GM18519 (cell line): ENCODE measurements around the gene GLB1L.
"Not testable (repeated sequence)": the region's sequence is repeated elsewhere in the genome, so short reads cannot be mapped to it uniquely, and the experiment has no call there.

Experiments
- ATAC-seq: cut with Tn5 transposase; IDR thresholded peaks from one replicate; pipeline ENCODE4 v1.9.1; 2021; ENCODE audit warnings: mild to moderate bottlenecking, moderate library complexity; ENCODE audit not compliant: unreplicated experiment, low FRiP score

Gene GLB1L

GRCh38 chr2:219281588-219281987, 36.3 kb upstream of the GLB1L start:
- ATAC-seq = no peak

GRCh38 chr2:219280651-219281050, 35.4 kb upstream of the GLB1L start:
- ATAC-seq = no peak

- no peak for ATAC-seq
Observed at GRCh38 chr2:219279916-219280516, 34.8 kb upstream of the GLB1L start.

- peak; percentile 76 for ATAC-seq
Observed at GRCh38 chr2:219279151-219279915, 34.1 kb upstream of the GLB1L start, which contains the start of gene DNAJB2. TSS of gene DNAJB2 (plus strand) at chr2:219279366. CDS start at chr2:219279834, 468 bp downstream.

GRCh38 chr2:219278655-219279150, 33.5 kb upstream of the GLB1L start:
- no peak for ATAC-seq

GRCh38 chr2:219277703-219278654, 32.7 kb upstream of the GLB1L start:
- no peak for ATAC-seq

- no peak for ATAC-seq
Observed at GRCh38 chr2:219274361-219274921, 29.2 kb upstream of the GLB1L start.

- ATAC-seq = no peak
Observed at GRCh38 chr2:219273937-219274336, 28.7 kb upstream of the GLB1L start.

GRCh38 chr2:219272995-219273394, 27.8 kb upstream of the GLB1L start:
- ATAC-seq = no peak

- ATAC-seq = no peak
Observed at GRCh38 chr2:219272356-219272755, 27.1 kb upstream of the GLB1L start.

GRCh38 chr2:219271021-219271420, 25.8 kb upstream of the GLB1L start:
- no peak for ATAC-seq

- no peak for ATAC-seq
Observed at GRCh38 chr2:219270055-219270372, 24.8 kb upstream of the GLB1L start.

GRCh38 chr2:219269362-219270054, 24.3 kb upstream of the GLB1L start:
- ATAC-seq = no peak

GRCh38 chr2:219268294-219268693, 23.1 kb upstream of the GLB1L start:
- no peak for ATAC-seq

- ATAC-seq = no peak
Observed at GRCh38 chr2:219266886-219267285, 21.6 kb upstream of the GLB1L start.

- ATAC-seq = no peak
Observed at GRCh38 chr2:219266232-219266631, 21.0 kb upstream of the GLB1L start.

- no peak for ATAC-seq
Observed at GRCh38 chr2:219261024-219261855, 16.0 kb upstream of the GLB1L start.

- not testable (repeated sequence) for ATAC-seq
Observed at GRCh38 chr2:219258942-219259341, 13.7 kb upstream of the GLB1L start.

GRCh38 chr2:219254590-219255201, 9.5 kb upstream of the GLB1L start:
- peak; percentile 25 for ATAC-seq
